HG03565 (cell line): ENCODE data around the gene SNX13.

ENCODE experiments used
- ATAC-seq: cut with Tn5 transposase; IDR thresholded peaks from one replicate; pipeline ENCODE4 v1.9.1; 2021; ENCODE audit warnings: mild to moderate bottlenecking, moderate library complexity; ENCODE audit not compliant: unreplicated experiment

SNX13 gene

GRCh38 chr7:17948526-17949238 is 8.4 kb upstream of the SNX13 start:
- no peak for ATAC-seq

GRCh38 chr7:17947620-17948019 is 7.3 kb upstream of the SNX13 start:
- ATAC-seq, result no peak

- ATAC-seq, result peak; percentile 91
Measured at GRCh38 chr7:17946591-17946990, 6.3 kb upstream of the SNX13 start.

GRCh38 chr7:17944720-17945119 is 4.4 kb upstream of the SNX13 start:
- ATAC-seq, result no peak

GRCh38 chr7:17943006-17943405 is 2.7 kb upstream of the SNX13 start:
- no peak for ATAC-seq

GRCh38 chr7:17942231-17942630 is 1.9 kb upstream of the SNX13 start:
- ATAC-seq, result no peak

- ATAC-seq, result no peak
Measured at GRCh38 chr7:17940951-17941431, 697 bp upstream of the SNX13 start.

GRCh38 chr7:17939606-17940301 is 540 bp downstream of the SNX13 start:
- peak; percentile 10 for ATAC-seq

- ATAC-seq, result no peak
Measured at GRCh38 chr7:17939211-17939605, 1.1 kb downstream of the SNX13 start.

- peak; percentile 17 for ATAC-seq
Measured at GRCh38 chr7:17937506-17938120, 2.7 kb downstream of the SNX13 start.

GRCh38 chr7:17936321-17936720 is 4.0 kb downstream of the SNX13 start:
- ATAC-seq, result no peak

GRCh38 chr7:17934612-17935240 is 5.6 kb downstream of the SNX13 start:
- ATAC-seq, result no peak

- ATAC-seq, result no peak
Measured at GRCh38 chr7:17934094-17934493, 6.2 kb downstream of the SNX13 start.

GRCh38 chr7:17932770-17933169 is 7.5 kb downstream of the SNX13 start:
- no peak for ATAC-seq

GRCh38 chr7:17931069-17931468 is 9.2 kb downstream of the SNX13 start:
- no peak for ATAC-seq

GRCh38 chr7:17930546-17930945 is 9.7 kb downstream of the SNX13 start:
- ATAC-seq, result no peak

- no peak for ATAC-seq
Measured at GRCh38 chr7:17929647-17930395, 10.5 kb downstream of the SNX13 start.

- no peak for ATAC-seq
Measured at GRCh38 chr7:17928055-17928454, 12.2 kb downstream of the SNX13 start.

- no peak for ATAC-seq
Measured at GRCh38 chr7:17921857-17922416, 18.4 kb downstream of the SNX13 start.

GRCh38 chr7:17917842-17918241 is 22.5 kb downstream of the SNX13 start:
- ATAC-seq, result no peak
